T-helper 17 cell (primary cell): ENCODE results near the gene ATRX. TPM values are rescaled to one million over a fixed set of nuclear protein-coding genes. Genes with fewer than 3 reads are reported as not detected.
"Not testable (repeated sequence)": the region's sequence is repeated elsewhere in the genome, so short reads cannot be mapped to it uniquely, and the experiment has no call there.

ENCODE experiments used
- ATAC-seq: fragments of 150-1000 bp; cut with Tn5 transposase; 2 replicates; pipeline ENCODE4 v1.10.0; 2021; ENCODE audit warnings: mild to moderate bottlenecking, moderate library complexity
- DNase-seq, 3 donors: peaks; one replicate each; pipeline versions ENCODE4 v3.0.0 to v3.0.0-alpha.2; 2020 to 2021
- H3K9me3 ChIP-seq: one replicate; pipeline ENCODE4 v1.7.0; 2013; ENCODE audit warnings: low read length, mild to moderate bottlenecking; ENCODE audit not compliant: control insufficient read depth, poor library complexity, severe bottlenecking
- H3K27ac Mint-ChIP-seq: one replicate; pipeline ENCODE4 v1.8.0; 2022; ENCODE audit warnings: mild to moderate bottlenecking, moderate library complexity, mixed read lengths
- H3K27me3 Mint-ChIP-seq: one replicate; pipeline ENCODE4 v1.8.0; 2022; ENCODE audit warnings: mixed read lengths
- H3K36me3 Mint-ChIP-seq: one replicate; pipeline ENCODE4 v1.8.0; 2022; ENCODE audit warnings: low read depth, mixed read lengths
- H3K4me1 Mint-ChIP-seq: one replicate; pipeline ENCODE4 v1.8.0; 2022; ENCODE audit warnings: mild to moderate bottlenecking, mixed read lengths
- H3K4me3 Mint-ChIP-seq: one replicate; pipeline ENCODE4 v1.8.0; 2022; ENCODE audit warnings: mild to moderate bottlenecking, moderate library complexity, mixed read lengths
- total RNA-seq, 4 donors: library from RNA in 2 of 4; stranded (reverse) in 2 of 4; gene quantifications; one replicate each; pipeline ENCODE4 v1.2.3 and lab custom pipeline; 2022 to 2026

Gene ATRX
- total RNA-seq, 2 donors from 2014 or later = 103 to 104 TPM

- ATAC-seq, H3K4me1 Mint-ChIP-seq: not testable (repeated sequence)
These were observed 19.8 kb downstream of the ATRX start for GRCh38 chrX:77766212-77766611.

GRCh38 chrX:77755561-77755960 lies 30.5 kb downstream of the ATRX start:
- H3K27ac Mint-ChIP-seq = no peak overlapping the region
- H3K9me3 ChIP-seq = no peaks in the 10 kb centered on the region
- DNase-seq = no peak
- H3K4me3 Mint-ChIP-seq = no peak overlapping the region
- ATAC-seq = no peak
- no peaks in the 10 kb centered on the region for H3K27me3 Mint-ChIP-seq
- H3K36me3 Mint-ChIP-seq = no peaks in the 10 kb centered on the region
- peaks cover 8% of the 10 kb centered on the region for H3K4me1 Mint-ChIP-seq

More at GRCh38 chrX:77766212-77766611, 19.8 kb downstream of the ATRX start:
- H3K27me3 Mint-ChIP-seq, H3K36me3 Mint-ChIP-seq, H3K4me3 Mint-ChIP-seq, DNase-seq, H3K9me3 ChIP-seq, H3K27ac Mint-ChIP-seq: not testable (repeated sequence)

GRCh38 chrX:77753942-77754341 lies 32.1 kb downstream of the ATRX start:
- peaks cover 13% of the 10 kb centered on the region for H3K4me1 Mint-ChIP-seq
- H3K27ac Mint-ChIP-seq, DNase-seq, H3K9me3 ChIP-seq, H3K4me3 Mint-ChIP-seq, H3K36me3 Mint-ChIP-seq, H3K27me3 Mint-ChIP-seq, ATAC-seq: not testable (repeated sequence)

GRCh38 chrX:77749695-77750094 lies 36.3 kb downstream of the ATRX start:
- Mint-ChIP-seq H3K27me3 (no peaks in the 10 kb centered on the region), H3K4me3 (no peak overlapping the region), H3K36me3 (no peaks in the 10 kb centered on the region), H3K27ac (no peak overlapping the region), H3K4me1 (peaks cover 19% of the 10 kb centered on the region)
- ATAC-seq (no peak), DNase-seq (no peak)
- no peaks in the 10 kb centered on the region for H3K9me3 ChIP-seq

- ATAC-seq (no peak), DNase-seq (no peak)
- H3K4me1 Mint-ChIP-seq = peaks cover 29% of the 10 kb centered on the region
- H3K36me3 Mint-ChIP-seq = no peaks in the 10 kb centered on the region
- H3K4me3 Mint-ChIP-seq = no peak overlapping the region
- H3K27me3 Mint-ChIP-seq = no peaks in the 10 kb centered on the region
- H3K9me3 ChIP-seq = no peaks in the 10 kb centered on the region
- peak overlapping the region; percentile 83 for H3K27ac Mint-ChIP-seq
These were observed 42.3 kb downstream of the ATRX start for GRCh38 chrX:77743720-77744119.

GRCh38 chrX:77742788-77743476 lies 43.1 kb downstream of the ATRX start:
- H3K27me3 Mint-ChIP-seq = no peaks in the 10 kb centered on the region
- H3K36me3 Mint-ChIP-seq = no peaks in the 10 kb centered on the region
- H3K4me3 Mint-ChIP-seq = no peak overlapping the region
- H3K9me3 ChIP-seq = no peaks in the 10 kb centered on the region
- ATAC-seq (no peak), DNase-seq (no peak)
- H3K4me1 Mint-ChIP-seq = peaks cover 27% of the 10 kb centered on the region
- H3K27ac Mint-ChIP-seq = peak overlapping the region; percentile 83

GRCh38 chrX:77740376-77740905 lies 45.6 kb downstream of the ATRX start:
- DNase-seq = no peak

GRCh38 chrX:77733342-77733741 lies 52.7 kb downstream of the ATRX start:
- no peak overlapping the region for H3K27ac Mint-ChIP-seq

More at GRCh38 chrX:77740376-77740905, 45.6 kb downstream of the ATRX start:
- H3K36me3 Mint-ChIP-seq = no peaks in the 10 kb centered on the region
- no peaks in the 10 kb centered on the region for H3K27me3 Mint-ChIP-seq
- peak; percentile 33 for ATAC-seq
- peak overlapping the region; percentile 59 for H3K27ac Mint-ChIP-seq
- H3K4me1 Mint-ChIP-seq = peaks cover 21% of the 10 kb centered on the region
- H3K4me3 Mint-ChIP-seq = no peak overlapping the region
- no peaks in the 10 kb centered on the region for H3K9me3 ChIP-seq

GRCh38 chrX:77731821-77732419 lies 54.1 kb downstream of the ATRX start:
- Mint-ChIP-seq H3K36me3 (no peaks in the 10 kb centered on the region), H3K27ac (peak overlapping the region; percentile 73), H3K27me3 (no peaks in the 10 kb centered on the region), H3K4me1 (peaks cover 29% of the 10 kb centered on the region), H3K4me3 (no peak overlapping the region)
- ATAC-seq = no peak
- no peaks in the 10 kb centered on the region for H3K9me3 ChIP-seq
- DNase-seq = no peak

More at GRCh38 chrX:77733342-77733741, 52.7 kb downstream of the ATRX start:
- H3K4me3 Mint-ChIP-seq = peak overlapping the region; percentile 52
- H3K36me3 Mint-ChIP-seq = no peaks in the 10 kb centered on the region
- H3K27me3 Mint-ChIP-seq = no peaks in the 10 kb centered on the region
- H3K4me1 Mint-ChIP-seq = peaks cover 28% of the 10 kb centered on the region
- ATAC-seq (no peak), DNase-seq (no peak)
- H3K9me3 ChIP-seq = no peaks in the 10 kb centered on the region

GRCh38 chrX:77726095-77726494 lies 59.9 kb downstream of the ATRX start:
- H3K4me1 Mint-ChIP-seq = peaks cover 21% of the 10 kb centered on the region
- not testable (repeated sequence) for H3K4me3 Mint-ChIP-seq, DNase-seq, H3K27me3 Mint-ChIP-seq, H3K9me3 ChIP-seq, H3K36me3 Mint-ChIP-seq, H3K27ac Mint-ChIP-seq, ATAC-seq

- Mint-ChIP-seq H3K4me1 (peaks cover 32% of the 10 kb centered on the region), H3K27ac (no peak overlapping the region), H3K4me3 (no peak overlapping the region), H3K27me3 (no peaks in the 10 kb centered on the region), H3K36me3 (no peaks in the 10 kb centered on the region)
- ATAC-seq (no peak), DNase-seq (no peak)
- H3K9me3 ChIP-seq = no peaks in the 10 kb centered on the region
These were observed 62.3 kb downstream of the ATRX start for GRCh38 chrX:77723681-77724080.

- no peaks in the 10 kb centered on the region for H3K9me3 ChIP-seq
- H3K4me3 Mint-ChIP-seq = no peak overlapping the region
- DNase-seq = no peak
- peaks cover 25% of the 10 kb centered on the region for H3K4me1 Mint-ChIP-seq
- peak overlapping the region; percentile 72 for H3K27ac Mint-ChIP-seq
- no peaks in the 10 kb centered on the region for H3K27me3 Mint-ChIP-seq
- ATAC-seq = no peak
- no peaks in the 10 kb centered on the region for H3K36me3 Mint-ChIP-seq
These were observed 66.6 kb downstream of the ATRX start for GRCh38 chrX:77719388-77719787.

GRCh38 chrX:77704881-77705280 lies 81.1 kb downstream of the ATRX start:
- no peaks in the 10 kb centered on the region for H3K9me3 ChIP-seq
- H3K4me1 Mint-ChIP-seq = peaks cover 16% of the 10 kb centered on the region
- H3K27ac Mint-ChIP-seq = no peak overlapping the region
- H3K27me3 Mint-ChIP-seq = no peaks in the 10 kb centered on the region
- H3K36me3 Mint-ChIP-seq = peaks cover 2% of the 10 kb centered on the region
- DNase-seq = no peak
- no peak for ATAC-seq
- H3K4me3 Mint-ChIP-seq = no peak overlapping the region

GRCh38 chrX:77698242-77698641 lies 87.8 kb downstream of the ATRX start:
- DNase-seq = no peak
- Mint-ChIP-seq H3K4me3 (no peak overlapping the region), H3K27me3 (no peaks in the 10 kb centered on the region), H3K36me3 (no peaks in the 10 kb centered on the region), H3K4me1 (peaks cover 19% of the 10 kb centered on the region), H3K27ac (no peak overlapping the region)
- no peaks in the 10 kb centered on the region for H3K9me3 ChIP-seq
- ATAC-seq = no peak
